GM19240 (cell line): ENCODE data around the gene IRF2BP2.
"Not testable (repeated sequence)": the region's sequence is repeated elsewhere in the genome, so short reads cannot be mapped to it uniquely, and the experiment has no call there.

Experiments used
- DNase-seq: peaks from one replicate; pipeline ENCODE4 v3.0.0; 2011; ENCODE audit warnings: low spot score; ENCODE audit not compliant: insufficient read length

Gene IRF2BP2

GRCh38 chr1:234601301-234602017 lies 8.5 kb downstream of the IRF2BP2 start:
- no peak for DNase-seq

DNA sequence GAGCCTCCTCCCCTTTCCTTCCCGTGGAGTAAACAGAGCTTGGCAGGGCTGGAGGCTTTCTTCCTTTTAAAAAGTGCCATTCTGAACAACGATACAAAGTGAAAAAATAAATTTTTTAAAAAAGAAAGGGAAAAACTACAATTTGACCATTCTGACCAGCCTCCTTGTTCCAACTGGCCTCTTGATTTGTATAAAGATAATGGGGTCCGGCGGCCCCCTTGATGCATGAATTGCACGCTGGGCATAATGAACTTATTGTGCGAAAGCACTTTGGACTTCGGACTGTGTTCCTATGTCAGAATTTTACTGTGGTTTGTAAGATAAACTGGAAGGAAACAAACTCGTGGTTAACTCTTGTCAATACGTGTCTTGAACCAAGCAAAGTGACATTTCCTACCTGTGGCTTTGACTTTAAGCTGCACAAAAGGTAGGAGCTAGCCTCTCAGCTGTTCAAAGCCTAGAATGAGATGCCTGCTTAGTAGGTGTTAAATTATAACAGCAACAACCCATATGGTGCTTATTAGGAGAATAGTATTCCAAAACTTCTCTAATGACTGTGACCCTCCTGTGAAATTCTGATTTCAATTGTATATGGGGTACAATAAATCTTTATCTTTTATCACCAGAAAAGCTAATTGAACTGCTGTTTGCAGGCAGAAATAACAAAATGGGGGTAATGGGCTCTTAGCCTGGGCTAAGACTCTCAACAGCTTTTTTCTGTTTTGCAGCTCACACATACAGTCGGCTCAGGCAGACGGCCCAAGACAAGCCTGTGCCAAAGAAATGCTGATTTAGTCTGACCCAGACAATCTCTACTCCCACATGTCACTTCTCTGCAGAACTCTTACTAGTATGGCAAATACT lies 9.3 kb downstream of the IRF2BP2 start:
- no peak for DNase-seq

- no peak for DNase-seq
These were observed 10.2 kb downstream of the IRF2BP2 start for GRCh38 chr1:234599617-234600417.

DNA sequence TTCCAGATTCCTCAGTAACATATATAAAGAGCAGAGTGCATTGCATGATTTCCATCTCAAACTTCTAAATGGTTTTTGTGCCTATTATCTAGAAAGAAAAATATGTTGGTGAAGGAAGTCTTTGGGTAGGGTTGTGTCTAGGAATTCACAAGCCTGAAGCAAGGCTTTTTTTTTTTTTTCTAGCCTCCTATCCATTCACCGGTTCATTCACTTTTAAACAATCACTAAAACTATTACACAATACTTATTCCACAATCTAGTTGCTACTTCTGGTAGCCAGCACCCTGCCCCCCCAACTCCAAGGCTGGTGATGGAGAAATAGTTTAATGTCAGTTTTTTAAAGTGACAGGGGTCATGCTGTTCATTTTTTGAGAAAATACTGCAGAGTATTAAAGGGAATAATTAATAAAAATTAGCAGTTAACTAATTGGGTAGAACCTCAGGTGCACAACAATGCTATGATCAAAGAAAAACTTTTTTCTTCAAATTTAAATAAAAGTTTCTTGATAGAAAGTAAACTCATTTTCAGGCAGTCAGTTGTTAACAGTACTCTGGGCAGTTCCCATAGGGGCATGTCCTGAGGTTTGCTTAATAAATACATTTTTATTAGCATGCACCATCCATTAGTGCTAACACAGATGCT lies 10.9 kb downstream of the IRF2BP2 start:
- DNase-seq, result no peak

DNA sequence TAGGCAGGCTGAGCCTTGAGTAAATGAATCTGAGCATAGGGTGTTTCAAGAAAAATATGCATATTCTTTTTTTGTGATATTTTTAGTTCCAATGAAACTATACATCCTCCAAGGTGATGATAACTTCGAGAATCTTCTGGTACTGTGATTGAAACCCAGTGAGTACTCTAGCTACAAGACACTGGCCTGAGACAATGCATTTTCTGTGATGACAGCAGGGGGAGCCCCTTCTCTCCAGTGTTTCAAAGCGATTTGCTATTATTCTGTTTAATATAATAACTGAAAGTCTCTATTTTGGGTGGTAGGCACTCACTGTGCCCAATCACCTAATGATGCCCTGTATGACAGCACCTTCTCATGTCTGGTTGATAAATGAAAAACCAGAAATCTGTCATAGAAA lies 12.1 kb downstream of the IRF2BP2 start:
- no peak for DNase-seq

DNA sequence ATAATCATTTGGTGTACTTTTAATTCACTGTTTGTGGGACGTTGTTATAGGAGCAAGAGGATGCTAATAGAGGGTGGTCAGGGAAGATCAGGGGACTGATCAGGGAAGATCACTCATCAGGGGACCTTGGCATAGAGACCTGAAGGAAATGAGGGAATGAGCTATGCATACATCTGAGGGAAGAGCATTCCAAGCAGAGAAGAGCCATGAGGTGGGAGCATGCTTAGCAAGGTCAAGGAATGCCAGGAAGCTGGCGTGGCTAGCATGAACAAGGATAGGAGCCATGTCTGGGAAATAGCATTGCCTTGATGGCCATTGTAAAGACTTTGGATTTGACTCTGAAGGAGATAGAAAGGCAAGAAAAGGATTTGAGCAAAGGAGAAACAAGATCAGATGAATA lies 14.1 kb downstream of the IRF2BP2 start:
- DNase-seq, result no peak

DNA sequence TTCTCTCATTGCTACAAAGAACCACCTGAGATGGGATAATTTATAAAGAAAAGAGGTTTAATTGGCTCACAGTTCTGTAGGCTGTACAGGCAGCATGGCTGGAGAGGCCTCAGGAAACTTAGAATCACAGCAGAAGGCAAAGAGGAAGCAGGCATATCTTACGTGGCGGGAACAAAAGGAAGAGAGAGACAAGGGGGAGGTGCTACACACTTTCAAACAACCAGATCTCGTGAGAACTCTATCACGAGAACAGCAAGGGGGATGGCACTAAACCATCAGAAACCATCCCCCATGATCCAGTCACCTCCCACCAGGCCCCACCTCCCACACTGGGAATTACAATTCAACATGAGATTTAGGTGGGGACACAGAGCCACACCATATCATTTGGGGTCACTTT lies 15.4 kb downstream of the IRF2BP2 start:
- not testable (repeated sequence) for DNase-seq

DNA sequence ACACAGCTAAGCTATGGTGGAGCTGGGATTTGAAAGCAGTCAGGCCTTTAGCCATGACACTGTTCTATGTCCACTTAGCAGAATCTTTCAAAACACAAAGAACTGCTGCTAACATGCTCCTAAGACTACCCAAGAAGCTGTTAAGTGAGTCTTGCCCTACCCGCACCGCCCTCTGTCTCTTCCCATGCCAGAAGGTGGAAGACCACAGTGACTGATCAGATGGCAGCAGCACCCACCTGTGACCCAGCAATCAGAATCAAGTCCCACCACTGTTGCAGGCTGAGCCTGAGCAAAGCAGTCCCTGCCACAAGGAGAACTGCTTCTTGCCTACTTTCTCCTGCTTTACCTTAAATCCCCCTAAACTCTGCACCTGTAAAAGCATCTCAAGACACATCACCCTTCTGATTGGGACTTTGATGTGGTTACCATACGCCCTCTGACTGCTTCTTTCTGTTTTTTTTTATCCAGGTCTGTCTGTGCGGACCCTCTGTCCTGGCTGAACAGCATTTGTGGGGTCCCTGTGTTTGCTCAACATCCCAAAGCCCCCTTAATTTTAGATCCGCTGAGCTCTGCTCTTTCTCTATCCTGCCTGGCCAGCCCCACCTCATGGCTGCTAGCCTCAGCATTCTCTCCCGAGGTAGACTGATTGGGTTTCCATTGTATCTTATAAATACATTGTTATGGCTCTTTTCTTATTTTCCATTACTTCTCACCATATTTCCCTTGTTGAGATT lies 16.0 kb downstream of the IRF2BP2 start:
- DNase-seq, result no peak

DNA sequence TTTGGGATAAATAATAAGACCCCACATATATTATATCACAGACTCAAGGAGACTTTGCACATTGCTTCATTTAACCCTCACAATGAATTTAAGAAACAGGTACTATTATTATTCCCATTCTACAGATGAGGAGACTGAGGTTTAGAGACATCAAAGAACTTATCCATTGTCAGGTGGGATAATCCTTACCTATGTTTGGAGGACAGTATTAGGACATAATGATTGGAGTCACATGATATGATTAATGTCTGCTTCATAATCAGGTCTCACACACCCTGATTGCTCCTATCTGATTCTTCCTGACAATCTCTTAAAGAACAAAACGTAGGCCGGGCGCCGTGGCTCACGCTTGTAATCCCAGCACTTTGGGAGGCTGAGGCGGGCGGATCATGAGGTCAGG lies 16.9 kb downstream of the IRF2BP2 start:
- no peak for DNase-seq

GRCh38 chr1:234592240-234592639 lies 17.7 kb downstream of the IRF2BP2 start:
- DNase-seq, result no peak

GRCh38 chr1:234591131-234591530 lies 18.8 kb downstream of the IRF2BP2 start:
- DNase-seq, result no peak

DNA sequence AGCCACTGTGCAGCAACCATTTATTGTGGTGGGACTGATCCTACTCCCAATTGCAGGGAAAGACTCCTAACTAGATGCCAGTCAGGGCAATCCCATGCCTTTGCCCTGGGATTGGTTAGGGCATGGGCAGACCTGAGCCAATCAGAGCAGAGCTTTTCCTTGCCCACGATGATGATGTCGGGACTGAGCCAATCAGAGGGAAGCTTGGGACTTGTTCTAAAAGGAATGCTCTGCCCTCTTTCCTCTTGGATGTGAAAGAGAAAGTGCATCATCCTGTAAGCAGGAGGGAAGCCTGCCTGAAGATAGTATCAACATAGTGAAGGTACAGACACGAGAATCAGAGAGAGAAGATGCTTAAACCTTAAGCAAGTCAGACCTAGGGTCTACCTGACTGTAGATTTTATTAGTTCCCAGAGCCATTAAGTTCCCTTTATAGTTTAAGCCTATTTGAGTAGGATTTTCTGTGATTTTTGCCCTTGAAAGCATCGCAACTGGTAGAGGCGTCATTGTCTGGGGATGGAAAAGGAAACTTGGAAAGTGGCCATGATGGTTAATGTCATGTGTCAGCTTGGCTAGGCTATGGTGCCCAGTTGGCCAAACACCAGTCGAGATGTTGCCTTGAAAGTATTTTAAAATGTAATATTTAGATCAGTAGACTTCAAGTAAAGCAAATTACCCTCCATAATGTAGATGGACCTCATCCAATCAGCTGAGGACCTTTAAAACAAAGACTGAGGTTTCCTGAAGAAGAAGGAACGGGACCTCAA lies 19.9 kb downstream of the IRF2BP2 start:
- no peak for DNase-seq

DNA sequence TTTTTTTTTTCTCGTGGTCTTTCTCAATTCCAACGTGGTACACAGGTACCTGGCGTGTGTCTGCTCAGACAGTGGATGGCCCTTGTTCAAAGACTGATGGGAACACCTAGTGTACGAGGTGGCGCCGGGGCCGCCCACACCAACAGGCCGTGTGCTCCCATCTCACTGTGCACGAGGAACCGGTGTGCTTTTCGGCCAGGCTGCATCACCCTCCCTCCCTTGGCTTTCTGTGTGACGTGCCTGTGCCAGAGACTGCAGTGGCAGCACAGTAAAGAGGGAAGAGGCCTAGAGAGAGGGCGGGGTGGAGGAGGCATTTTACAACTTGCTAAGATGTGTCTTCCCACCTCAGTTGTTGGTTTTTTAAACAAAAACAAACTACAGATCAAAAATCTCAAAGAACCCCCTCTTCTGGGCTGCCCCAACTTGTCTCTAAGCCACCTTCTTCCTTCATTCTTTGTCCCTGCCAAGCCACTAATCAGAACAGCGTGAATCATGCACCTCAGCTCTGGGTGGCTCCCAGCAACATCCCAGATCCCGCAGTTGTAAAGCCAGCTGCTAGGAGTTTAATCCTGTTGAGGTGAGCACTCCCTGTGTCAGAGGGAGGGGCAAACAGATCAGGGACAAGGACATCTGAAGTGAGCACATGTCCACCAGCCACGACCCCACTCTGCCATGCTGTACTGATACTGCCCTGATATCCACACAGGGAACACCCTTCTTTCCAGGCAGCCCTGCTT lies 20.7 kb downstream of the IRF2BP2 start:
- DNase-seq, result no peak

DNA sequence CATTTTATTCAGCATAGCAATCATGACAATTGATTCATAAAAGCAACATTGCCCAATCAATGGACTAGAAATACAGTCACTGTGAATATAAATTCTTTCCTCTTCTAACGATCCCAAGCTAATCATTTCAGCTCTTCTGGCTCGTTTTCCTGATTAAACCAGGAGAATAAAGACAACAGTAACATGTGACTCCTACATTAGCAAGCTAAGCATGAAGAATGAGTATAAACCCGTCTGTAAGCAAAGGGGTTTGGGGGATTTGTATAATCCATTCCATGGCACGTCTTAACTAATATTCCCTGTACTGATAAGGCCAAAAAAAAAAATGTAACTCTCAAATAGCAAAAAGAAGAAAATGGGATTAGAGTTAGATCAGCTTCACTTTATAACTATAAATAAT lies 21.6 kb downstream of the IRF2BP2 start:
- DNase-seq, result no peak

GRCh38 chr1:234586892-234587485 lies 23.0 kb downstream of the IRF2BP2 start:
- DNase-seq, result no peak

DNA sequence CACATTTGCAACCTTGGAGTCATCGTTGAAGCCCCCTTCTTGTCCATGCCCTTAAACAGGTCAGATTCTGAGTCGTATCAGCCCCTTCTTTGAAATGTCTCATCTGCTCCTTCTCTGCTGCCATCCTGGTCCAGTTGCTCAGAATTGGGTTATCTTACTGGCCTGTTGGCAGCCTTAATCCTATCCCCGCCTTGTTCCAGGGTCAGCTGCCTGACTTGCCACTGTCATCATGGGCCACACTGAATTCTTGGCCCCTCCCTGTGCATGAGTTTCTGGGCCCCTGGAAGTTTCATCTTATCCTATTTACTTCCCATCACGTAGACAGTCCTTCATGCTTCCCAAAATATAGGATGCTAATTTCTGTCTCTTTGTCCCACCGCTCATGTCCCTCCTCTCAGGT lies 23.7 kb downstream of the IRF2BP2 start:
- DNase-seq, result no peak

GRCh38 chr1:234585330-234586055 lies 24.5 kb downstream of the IRF2BP2 start:
- no peak for DNase-seq

DNA sequence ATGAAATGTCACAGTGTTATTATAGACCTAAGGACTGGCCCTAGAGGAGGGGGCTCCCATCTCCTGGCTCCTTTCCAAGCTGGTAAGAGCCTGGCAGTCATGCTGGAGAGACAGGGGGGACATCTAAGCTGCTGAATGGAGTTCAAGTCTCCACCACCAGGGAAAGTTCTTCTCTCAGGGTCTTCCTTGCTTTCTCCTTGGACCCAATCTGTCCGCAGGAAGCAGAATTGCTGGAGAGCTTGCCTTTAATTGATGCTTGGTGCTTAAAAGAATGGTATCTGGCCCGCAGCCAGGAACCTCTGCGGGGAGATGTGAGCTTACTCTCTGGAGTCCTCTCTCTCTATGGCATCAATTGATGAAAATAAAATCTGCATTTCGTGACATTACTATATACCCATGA lies 25.1 kb downstream of the IRF2BP2 start:
- DNase-seq, result no peak
